ENCODE results near the gene NOL6.
"Not testable (repeated sequence)": the region's sequence is repeated elsewhere in the genome, so short reads cannot be mapped to it uniquely, and the experiment has no call there.

Gene NOL6

DNA sequence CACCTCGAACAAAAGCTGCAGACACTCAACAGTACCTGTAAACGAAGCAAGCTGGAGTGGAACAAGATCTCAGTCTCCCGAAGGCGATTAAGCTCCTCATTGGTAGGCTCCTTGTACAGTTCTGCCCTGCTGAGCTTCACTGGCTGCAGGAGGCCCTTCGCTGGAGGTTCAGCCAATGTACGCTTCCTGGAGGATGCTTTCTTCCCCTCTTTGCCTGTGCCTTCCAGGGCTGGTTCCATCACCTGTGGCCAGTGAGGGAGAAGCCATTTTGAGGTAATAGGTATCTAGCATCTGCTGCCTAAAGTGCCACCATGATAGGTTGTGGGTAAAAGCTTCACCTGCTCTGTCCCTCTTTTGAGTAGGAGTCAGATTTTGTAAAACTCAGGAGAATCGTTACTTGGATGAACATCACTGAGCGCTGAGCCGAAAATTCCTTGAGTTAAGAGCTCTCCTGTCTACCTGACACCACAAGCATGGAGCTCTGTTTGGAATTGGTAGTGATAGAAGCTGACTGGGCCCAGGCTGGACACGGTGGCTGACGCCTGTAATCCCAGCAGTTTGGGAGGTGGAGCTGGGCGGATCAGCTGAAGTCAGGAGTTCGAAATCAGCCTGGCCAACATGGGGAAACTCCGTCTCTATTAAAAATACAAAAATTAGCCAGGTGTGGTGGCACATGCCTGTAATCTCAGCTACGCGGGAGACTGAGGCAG lies 1.4 kb downstream of the NOL6 start:
- DNase-seq: no peak

DNA sequence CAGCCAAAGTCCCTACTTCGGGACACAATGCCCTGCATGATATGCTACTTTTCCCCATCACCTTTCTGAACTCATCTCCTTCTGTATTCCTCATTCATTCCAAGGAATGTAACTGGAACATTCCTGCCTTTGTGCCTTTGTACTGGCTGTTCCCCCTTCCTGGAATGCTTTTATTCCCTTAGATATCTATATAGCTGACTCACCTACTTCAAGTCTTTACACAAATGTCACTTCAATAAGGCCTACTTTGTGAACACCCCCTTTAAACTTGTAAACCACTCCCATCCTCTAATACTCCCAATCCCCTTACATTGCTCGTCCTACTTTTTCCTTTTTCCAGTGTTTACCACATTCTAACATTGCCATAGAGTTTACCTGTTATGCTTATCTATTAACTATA lies 2.4 kb downstream of the NOL6 start:
- DNase-seq: no peak

DNA sequence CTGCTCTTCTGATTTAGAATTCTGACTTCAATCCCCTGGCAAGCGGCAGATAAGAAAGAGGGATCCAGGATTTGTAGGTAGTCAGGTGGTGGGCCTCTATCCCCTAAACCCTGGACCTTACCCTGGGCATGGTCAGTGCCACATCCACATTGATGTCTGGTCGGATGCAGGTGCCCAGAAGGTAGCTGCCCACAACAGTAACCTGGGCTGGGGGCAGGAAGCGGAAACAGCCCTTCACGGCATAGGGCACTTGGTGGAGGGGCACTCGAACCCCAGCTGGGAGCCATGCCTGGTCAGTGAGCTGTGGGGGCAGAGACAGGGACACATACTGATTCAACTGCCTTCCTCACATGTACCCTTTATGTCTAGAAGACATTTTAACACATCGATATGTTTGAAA lies 3.8 kb downstream of the NOL6 start:
- DNase-seq: no peak

DNA sequence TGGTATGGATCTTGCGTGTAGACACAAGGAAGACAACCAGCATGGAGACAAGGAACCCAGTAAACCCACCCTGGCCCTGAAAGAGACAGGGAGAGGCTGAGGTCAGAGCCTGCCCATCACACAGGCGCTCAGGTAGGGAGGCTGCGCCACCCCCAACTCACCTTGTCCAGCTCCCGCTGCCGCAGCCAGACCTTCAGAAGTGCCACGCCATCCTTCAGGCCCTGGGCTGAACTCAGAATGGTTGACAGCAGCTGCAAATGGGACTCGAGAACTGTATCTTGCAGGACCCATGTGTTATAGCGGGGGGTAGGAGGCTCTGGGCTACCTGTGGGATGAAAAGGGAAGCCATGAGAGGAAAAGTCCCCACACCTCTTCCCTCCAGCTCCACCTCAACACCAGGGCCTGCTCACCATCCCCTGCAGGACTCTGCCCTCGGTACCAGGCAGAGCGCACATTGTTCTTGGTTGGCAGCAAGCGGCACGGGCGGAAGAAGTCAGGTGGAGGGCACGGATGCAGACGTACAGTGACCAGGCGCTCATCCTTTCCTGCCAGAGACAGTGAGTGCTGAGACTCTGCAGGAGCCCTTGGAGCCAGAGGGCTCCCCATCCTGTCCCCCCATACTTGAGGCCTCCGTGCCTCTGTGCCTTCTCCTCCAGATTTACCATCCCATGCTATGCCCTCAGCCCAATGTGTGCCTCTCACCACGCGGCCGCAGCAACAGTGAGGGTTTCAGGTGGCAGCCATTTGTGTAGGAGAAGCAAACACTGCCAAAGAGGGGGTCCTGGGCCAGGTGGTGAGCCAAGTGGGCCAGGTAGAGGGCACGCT lies 4.7 kb downstream of the NOL6 start:
- DNase-seq: no peak

DNA sequence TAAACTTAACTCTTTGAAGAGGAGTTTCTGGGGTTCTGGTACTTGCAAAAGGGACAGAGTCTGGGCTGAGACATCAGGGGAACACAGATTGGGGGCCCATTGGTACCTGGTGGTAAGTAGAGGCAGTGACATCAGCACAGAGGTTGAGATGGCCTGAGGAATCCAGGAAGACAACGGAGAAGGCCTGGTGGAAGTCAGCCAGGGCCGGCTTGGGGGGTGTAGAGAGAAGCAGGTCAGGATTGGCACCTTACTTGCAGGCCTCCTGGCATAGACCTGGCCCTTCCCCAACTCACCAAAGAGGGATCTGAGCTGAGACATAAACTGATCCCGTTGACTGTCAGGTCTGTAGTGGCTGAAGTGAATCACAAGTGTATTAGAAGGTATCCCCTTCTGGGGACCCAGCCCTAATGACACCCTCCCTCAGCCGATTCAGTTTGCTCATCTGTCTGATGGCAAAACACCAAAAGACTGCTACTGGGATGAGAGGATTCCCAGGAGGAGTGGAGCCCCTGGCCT lies 5.5 kb downstream of the NOL6 start:
- no peak for DNase-seq

DNA sequence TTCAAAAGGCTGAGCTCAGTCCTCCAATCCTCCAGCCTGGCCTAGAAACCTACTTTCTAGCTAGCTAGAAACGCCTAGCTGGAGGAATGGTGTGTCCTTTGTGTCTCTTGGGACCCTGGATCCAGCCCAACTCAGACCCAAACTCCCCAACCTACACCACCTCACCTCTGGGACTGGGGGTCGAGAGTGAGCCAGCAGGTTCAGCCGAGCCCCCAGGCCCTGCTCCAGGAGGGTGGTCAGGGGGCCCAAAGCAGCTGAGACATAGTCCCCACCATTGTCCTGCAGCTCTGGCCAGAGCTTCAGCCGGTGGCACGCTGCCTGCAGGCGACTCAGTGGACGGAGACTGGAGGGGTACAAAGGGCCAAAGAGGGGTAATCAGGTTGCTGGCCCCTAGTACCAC lies 6.2 kb downstream of the NOL6 start:
- DNase-seq: no peak

DNA sequence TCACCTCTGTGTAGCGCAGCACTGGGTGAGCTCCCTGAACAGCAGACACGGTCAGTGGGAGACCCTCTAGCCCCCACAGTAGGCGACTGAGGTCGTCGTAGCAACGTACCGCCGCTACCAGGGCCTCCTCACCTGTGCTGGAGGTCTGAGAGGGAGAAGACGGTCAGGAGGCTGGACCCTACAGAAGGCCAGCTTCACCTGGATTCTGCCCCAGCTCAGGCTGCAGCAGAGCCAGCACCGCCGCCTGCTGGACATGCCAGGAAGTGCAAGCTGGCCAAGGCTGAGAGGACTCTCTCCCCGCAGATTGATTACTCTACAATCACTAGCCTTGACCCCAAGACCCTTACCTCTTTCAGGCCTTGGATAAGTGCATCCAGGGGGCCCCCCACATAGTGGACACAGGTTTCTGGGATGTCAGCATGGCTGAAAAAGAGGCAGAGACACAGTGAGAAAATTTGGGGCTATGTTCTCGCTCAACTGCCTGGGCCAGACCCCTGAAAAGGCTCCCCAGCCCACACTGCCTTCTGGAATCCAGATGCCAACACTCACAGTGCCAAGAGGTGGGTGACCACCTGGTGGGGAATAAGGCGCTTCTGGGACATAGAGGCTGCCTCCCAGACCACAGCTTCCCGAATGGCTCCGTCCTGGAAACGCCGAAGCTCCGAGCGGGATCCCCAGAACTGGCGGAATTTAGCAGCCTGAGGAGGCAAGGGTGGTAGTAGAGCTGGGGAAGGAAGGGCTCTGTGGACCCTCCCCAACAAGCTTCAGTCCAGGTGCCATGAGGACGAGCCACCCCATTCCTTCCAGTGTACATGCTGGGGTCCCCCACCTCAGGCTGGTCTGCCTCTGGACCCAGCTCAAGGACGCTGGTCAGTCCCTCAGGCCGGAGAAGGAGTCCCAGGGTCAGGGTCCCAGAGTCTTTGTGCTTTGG lies 6.9 kb downstream of the NOL6 start:
- DNase-seq: peak; percentile 54

DNA sequence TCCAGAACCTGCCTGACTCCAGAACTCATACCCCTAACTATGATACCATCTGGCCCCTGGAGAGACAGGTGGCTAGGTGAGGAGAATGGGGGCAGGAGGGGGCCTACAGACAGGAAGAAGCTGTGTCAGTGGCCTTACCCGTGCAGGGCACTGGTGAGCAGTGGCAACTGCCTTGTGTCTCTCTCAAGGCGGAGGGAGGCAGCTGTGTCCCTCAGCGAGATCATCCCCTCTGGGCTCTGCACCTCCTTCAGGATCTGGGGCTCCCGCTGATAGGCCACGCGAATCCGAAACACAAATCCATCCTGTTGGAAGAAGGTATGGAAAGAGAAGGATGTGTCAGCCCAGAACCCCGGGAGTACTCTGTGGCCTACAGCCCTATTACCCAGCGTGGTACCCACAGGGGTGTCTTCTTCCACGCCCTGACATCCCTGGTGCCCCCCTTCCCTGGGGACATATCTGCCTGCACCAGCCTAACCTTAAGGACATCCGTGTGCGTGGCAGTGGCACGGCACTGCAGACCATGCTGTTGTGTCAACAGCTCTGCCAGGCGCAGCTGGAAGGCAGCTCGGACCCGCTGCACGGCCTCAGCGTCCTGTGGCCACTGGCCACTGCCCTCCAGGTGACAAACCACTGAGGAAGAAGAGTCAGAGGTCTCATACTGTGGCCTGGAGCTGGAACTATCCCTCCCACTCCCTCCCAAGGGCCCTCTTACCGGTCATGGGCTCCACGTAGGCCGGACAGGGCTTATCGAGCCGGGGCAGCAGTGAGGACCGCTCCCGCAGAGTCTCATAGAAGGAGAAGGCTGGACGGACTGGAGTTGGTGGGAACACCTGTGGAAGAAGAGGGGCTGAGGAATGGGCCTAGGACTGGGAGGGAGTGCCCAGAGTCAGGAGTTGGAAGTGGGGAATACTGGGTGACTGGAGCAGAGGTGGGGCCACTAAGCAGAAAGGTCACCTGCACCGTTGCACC lies 7.8 kb downstream of the NOL6 start:
- no peak for DNase-seq

DNA sequence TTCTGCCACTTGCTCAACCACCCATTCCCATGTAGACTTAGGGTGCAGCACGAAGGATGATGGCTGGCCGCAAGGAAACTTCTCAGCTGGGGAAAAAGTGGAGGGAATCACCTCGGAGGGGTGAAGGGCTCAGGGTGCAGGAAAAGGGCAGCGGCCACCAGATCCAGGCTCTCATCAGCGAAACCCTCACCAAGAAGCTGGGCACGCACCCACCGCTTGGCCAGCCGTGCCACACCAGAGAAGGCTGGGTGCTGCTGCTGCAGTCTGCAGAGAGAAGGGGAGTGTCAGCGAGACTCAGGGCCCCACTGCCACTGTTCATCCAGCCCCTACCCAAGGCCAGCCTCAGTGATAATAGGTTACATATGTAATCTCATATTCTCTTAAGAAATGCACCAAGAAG lies 8.6 kb downstream of the NOL6 start:
- no peak for DNase-seq

DNA sequence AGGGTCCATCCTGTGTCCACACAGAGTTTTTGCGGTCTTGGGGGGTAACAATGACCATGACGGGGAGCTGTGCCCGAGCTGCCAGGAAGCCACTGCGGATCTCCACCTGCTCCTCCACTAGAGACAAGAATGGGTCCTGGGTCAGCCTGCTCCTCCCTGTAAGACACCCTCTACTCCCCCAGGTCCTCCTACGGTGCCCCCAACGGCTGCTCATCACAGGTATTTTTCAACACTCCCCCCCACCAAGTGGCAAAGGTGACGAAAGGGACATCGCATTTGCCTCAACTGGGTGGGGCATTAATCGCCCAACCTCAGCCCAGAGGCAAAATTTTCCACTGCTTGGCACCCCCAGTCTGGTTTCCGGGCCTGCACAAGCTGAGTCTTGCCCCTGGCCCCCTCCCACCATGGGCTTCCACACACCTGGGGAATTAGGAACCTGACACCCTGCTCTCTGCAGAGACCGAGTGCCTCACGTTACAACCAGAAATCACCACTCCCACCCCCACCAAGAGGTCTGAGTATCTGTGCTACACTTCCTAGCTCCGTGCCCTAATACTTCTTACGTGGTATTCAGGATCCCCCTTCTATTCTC lies 9.6 kb downstream of the NOL6 start:
- no peak for DNase-seq

DNA sequence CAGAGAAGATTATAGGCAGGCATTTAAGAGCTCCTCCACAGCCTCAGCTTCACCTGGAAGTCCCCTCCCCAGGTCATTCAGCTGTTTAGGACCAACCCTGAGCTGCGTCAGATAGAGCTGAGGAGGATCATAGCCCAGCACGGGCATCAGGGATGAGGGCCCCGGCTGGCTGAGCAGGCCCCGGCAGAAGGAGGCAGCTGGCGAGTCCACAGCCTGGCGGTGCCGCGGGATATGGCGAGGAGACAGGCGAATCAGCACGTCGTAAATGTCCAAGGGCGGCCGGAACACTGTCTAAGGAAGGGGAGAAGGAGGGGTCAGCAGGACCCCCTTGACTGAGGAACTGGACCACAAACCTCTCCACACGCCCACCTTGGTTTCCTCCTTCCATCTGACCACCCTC lies 10.6 kb downstream of the NOL6 start:
- no peak for DNase-seq

DNA sequence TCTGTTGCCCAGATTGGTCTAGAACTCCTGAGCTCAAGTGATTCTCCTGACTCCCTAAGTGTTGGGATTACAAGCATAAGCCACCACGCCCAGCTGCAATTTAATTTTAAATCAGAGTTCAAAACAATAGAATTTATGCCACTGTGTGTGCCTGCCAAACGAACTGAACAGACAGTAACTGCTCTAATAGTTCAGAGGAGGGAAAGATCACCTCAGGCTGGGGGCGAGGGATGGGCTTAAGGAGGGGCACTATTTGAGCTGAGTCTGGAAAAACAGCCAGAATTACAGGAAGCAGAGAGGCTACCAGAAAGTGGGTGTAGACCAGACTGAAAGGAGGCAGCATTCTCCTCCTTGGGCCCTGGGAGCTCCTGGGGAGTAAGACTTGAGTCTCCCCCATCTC lies 12.2 kb downstream of the NOL6 start:
- no peak for DNase-seq

DNA sequence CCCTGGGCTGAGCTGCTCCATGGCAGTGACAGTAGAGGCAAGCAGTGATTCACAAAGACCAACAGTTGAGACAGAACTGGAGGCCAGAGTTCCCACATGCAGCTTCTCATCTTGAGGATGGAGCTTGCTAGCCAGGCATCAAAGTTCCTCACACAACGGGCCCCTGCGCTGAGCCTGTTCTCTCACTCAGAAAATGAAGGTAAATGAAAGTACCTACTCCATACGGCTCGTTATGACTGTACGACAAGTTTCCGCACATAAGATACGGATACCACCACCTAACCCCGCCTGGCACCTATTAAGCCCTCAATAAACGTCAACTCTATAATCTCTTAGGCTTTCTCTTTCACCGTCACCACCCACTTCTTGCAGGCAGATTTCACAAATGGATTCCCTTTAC lies 12.9 kb downstream of the NOL6 start:
- DNase-seq: no peak

DNA sequence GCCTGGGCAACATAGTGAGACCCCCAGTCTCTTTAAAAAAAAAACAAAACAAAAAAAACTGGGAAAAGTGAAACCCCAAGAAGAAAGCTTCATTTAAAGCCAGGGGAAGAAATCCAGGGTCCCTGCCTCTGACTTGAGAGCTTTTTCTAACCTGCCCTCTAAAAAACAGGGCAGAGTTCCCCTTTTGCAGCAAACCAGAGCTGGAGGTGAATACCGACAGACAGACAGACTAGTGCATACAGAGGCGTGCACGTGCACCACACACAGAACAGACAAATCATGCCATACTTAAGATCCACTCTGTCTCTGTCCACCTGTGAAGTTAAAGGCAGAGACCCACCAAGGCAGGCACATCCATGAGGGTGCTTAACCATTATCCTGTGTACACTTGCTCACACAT lies 14.6 kb downstream of the NOL6 start:
- DNase-seq: no peak

DNA sequence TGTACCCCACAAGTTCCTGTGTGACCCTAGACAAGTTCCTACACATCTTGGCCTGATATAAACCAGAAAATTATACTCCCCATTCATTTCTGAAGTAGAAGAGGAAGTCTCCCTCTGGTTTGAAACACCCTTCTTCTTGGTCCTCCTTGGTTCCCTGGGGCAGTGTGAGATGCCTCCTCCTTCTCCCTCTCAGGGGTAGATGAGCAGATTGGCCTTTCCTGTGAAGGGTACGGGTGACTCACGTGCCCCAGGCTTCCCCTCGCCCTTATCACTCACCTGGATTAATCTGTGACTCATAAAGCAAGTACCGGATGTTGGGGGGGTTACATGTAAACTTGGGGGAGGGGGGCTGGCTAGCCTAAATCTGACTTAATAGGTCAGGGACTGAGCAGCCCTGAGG lies 15.3 kb downstream of the NOL6 start:
- peak; percentile 62 for DNase-seq

DNA sequence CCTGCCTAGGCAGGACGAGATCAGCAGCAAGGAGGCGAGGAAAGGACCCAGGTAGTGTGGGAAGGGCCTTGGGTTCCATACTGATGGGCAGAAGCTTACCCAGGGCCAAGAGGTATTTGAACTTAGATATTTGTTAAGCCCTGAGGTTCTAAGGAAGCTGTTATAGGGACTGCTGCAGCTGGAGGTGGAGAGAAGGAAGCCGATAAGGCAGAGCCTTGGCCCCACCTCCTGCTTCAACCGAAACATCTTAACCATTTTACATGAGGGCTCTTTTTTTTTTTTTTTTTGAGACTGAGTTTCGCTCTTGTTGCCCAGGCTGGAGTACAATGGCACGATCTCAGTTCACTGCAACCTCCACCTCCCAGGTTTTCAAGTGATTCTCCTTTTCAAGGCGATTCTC lies 17.8 kb downstream of the NOL6 start:
- DNase-seq: no peak

DNA sequence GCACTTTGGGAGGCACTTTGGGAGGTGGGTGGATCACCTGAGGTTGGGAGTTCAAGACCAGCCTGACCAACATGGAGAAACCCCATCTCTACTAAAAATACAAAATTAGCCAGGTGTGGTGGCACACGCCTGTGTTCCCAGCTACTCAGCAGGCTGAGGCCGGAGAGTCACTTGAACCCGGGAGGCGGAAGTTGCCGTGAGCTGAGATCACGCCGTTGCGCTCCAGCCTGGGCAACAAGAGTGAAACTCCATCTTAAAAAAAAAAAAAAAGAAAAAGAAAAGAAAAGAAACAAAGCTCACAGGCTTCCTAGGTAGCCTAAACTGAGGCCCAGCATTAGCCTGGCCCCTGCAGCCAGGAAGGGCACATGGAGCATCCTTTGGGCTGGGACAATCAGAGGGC lies 18.3 kb downstream of the NOL6 start:
- DNase-seq: not testable (repeated sequence)

DNA sequence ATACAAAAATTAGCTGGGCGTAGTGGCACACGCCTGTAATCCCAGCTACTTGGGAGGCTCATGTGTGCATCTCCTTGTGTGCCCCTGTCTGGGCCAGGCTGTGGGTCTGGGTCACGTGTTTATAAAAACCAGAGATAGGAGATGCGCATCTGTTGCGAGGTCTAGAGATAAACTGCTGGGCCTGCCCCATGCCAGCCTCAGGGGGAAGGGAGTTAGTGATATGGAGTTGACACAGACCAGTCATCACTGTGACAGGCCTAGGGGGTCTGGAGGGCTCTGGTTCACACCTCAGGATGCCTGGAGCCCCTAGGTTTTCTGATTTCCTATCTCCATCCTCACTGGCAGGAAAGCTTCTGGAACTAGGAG lies 19.1 kb downstream of the NOL6 start:
- DNase-seq: not testable (repeated sequence)

DNA sequence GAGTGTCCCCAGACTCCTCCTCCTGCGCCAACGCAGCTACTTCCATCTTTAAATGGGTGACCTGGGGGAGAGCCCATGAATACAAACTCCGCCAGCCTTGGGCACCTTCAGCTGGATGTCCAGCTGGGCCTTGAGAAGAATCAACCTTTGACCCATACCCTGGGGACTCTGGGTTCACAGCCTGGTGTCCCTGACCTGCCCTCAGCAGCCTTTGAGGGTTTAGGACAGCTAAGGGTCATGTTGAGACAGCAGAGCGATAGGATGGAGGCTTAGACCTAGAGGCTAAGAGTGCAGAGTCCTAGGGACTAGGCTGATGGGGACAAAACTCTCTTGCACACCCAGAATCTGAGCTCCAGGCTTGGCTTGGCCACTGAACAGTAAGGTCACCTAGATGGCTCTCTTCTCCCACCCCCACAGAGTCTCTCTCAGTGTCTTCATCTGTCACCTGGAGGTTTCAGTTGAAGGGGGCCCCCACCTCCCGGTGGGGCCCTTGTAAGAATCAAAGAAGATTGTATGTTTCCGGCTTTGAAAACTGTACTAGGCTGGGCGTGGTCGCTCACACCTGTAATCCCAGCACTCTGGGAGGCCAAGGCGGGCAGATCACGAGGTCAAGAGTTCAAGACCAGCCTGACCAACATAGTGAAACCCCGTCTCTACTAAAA lies 19.6 kb downstream of the NOL6 start:
- DNase-seq: no peak

DNA sequence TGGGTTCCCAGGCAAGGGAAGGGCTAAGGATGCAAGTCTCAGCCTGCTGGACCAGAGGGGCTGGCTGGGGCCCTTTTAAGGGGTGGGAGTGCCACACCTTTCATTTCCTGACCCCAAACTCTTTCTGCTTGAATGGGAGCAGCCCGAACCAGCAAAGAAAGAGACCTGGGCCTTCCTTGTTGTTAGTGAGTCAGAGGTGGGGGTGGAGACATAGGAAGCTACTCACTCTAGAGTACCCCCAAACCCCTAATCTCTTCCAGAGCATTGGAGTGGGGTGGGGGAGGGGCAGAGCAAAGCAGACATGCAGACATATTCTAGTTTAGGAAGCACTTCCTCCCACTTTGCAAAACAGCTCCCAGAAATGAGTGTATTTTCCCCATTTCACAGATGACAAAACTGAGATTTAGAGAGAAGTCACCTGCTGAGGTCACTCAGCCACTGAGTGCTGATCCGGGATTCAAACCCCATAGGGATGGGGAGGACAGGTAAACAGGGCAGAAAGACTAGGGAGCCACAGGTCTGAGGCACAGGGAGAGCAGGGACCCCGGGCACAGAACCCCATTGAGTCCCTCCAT lies 20.4 kb downstream of the NOL6 start:
- DNase-seq: no peak

DNA sequence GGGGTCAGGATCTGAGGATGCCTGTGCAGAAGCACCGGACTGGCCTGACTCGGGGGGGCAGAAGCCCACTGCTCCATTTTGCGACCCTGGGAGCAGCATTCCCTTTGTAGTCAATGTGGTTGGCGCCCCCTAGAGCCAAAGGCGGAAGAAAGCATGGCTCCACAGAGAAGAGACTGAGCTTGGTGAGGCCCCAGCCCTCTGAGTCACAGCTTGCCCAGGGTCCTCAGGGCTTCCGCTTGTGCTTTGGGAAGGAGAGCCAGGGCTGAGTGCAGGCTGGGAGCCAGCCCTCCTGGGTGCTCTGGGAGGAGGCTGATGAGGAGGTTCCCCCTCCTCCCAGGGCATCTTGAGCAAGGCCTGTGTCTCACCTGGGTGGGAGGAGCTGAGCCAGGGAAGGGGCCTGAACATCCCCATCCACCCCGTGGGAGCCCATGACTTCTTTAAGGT lies 20.9 kb downstream of the NOL6 start:
- DNase-seq: no peak
